Gastrocnemius medialis (tissue), 4 donors: ENCODE data around the gene GPR119. TPM values are rescaled to one million over a fixed set of nuclear protein-coding genes. Genes with fewer than 3 reads are reported as not detected.
"Not testable (repeated sequence)": the region's sequence is repeated elsewhere in the genome, so short reads cannot be mapped to it uniquely, and the experiment has no call there.

Experiments
- ATAC-seq, 2 donors: fragments of 150-250 bp; one replicate each; pipeline ENCODE4 v1.9.1; 2016
- DNase-seq, 2 donors: peaks; one replicate each; pipeline ENCODE4 v3.0.0-alpha.2; 2019
- H3K27ac ChIP-seq, 4 donors: fragments of 200-600 bp; sonication (generic); 1 replicate in 1 of 4; 2 replicates in 3 of 4; pipeline ENCODE4 v1.5.1; 2016 to 2018; ENCODE audit warnings: mild to moderate bottlenecking in 2 of 4, moderate library complexity in 1 of 4
- H3K27me3 ChIP-seq, 3 donors: fragments of 200-600 bp; sonication (generic) in 2 of 3; 1 replicate in 1 of 3; 2 replicates in 2 of 3; pipeline versions ENCODE4 v1.5.1 to v1.6.0; 2016 to 2019; ENCODE audit warnings: mild to moderate bottlenecking in 1 of 3, moderate library complexity in 1 of 3
- H3K36me3 ChIP-seq, 2 donors: fragments of 200-600 bp; sonication (generic) in 1 of 2; one replicate each; pipeline ENCODE4 v1.5.1; 2017 to 2018
- H3K4me1 ChIP-seq, 2 donors: fragments of 200-600 bp; sonication (generic) in 1 of 2; one replicate each; pipeline ENCODE4 v1.5.1; 2016 to 2017; ENCODE audit warnings: mild to moderate bottlenecking in 2 of 2
- H3K4me3 ChIP-seq, 4 donors: fragments of 200-600 bp; sonication (generic) in 3 of 4; 1 replicate in 1 of 4; 2 replicates in 3 of 4; pipeline ENCODE4 v1.5.1; 2016 to 2019; ENCODE audit warnings: mild to moderate bottlenecking in 2 of 4
- H3K9me3 ChIP-seq, 3 donors: fragments of 200-600 bp; sonication (generic) in 2 of 3; 1 replicate in 1 of 3; 2 replicates in 2 of 3; pipeline ENCODE4 v1.5.1; 2016 to 2019
- CTCF ChIP-seq, 5 experiments: fragments of 450-650 bp in 3 of 5; fragments of 200-600 bp in 2 of 5; sonication (generic) in 2 of 5; IDR thresholded peaks in 4 of 5; conservative IDR thresholded peaks in 1 of 5; 1 replicate in 4 of 5; 2 replicates in 1 of 5; pipeline ENCODE4 v1.5.1; 2016 to 2019; ENCODE audit warnings: antibody characterized with exemption in 5 of 5, mild to moderate bottlenecking in 3 of 5, moderate library complexity in 3 of 5
- POLR2A ChIP-seq, 2 donors: fragments of 450-650 bp; IDR thresholded peaks; one replicate each; pipeline ENCODE4 v1.6.1; 2017; ENCODE audit warnings: antibody characterized with exemption in 2 of 2, mild to moderate bottlenecking in 2 of 2, moderate library complexity in 2 of 2
- in situ Hi-C, 4 donors: fragments of 200-750 bp; cut with MboI; loops; one replicate each; pipeline versions ENCODE4 v1.15.0 to v1.8.0; 2017; ENCODE audit warnings: low sequenced_read_pairs in 4 of 4
- intact Hi-C: fragments of 100-400 bp; cut with DNase I; formaldehyde crosslinking; loops from one replicate; pipeline ENCODE4 v1.15.1; 2023; ENCODE audit warnings: low total_unique reads
- total RNA-seq, 4 donors: library from RNA; depleted of rRNA; stranded (reverse); fragments of >200 nt; gene quantifications; one replicate each; pipeline versions ENCODE4 v1.1.0 to v1.2.3, GENCODE V29; 2016

Gene GPR119
- not detected for total RNA-seq

- no peak for DNase-seq
- H3K9me3 ChIP-seq, result no peaks in the 10 kb centered on the region
- H3K36me3 ChIP-seq, result no peaks in the 10 kb centered on the region
- H3K27ac ChIP-seq, result no peak within 1 kb of the TSS
- intact Hi-C loops (no loop called here), in situ Hi-C loops (loop anchor here in 1 of 4 donors (25.0 kb wide), 1 partner anchor 527 kb away; the partner anchor contains the start of gene ENOX2)
- H3K4me1 ChIP-seq, result no peaks in the 10 kb centered on the region
- TF ChIP-seq POLR2A (IDR thresholded peaks at IDR 0.05) (no peak), CTCF (IDR thresholded peaks at IDR 0.05 in 4 of 5, conservative IDR thresholded peaks at IDR 0.05 in 1 of 5) (no peak)
- no peak within 1 kb of the TSS for H3K4me3 ChIP-seq
- H3K27me3 ChIP-seq, result no peaks in the 10 kb centered on the region
- ATAC-seq, result no peak
Observed at GRCh38 chrX:130385520-130385919, at the start of gene GPR119. TSS of gene GPR119 (minus strand) at chrX:130385674. CDS start at chrX:130385447, 227 bp downstream.

GRCh38 chrX:130429236-130429635 is 43.8 kb upstream of the GPR119 start:
- ATAC-seq, H3K4me3 ChIP-seq, H3K27me3 ChIP-seq, H3K36me3 ChIP-seq, DNase-seq, H3K4me1 ChIP-seq, intact Hi-C loops, H3K27ac ChIP-seq, H3K9me3 ChIP-seq, in situ Hi-C loops: not testable (repeated sequence)

- DNase-seq (no peak), ATAC-seq (no peak)
- Histone ChIP-seq H3K36me3 (no peaks in the 10 kb centered on the region), H3K9me3 (no peaks in the 10 kb centered on the region), H3K27me3 (no peaks in the 10 kb centered on the region), H3K4me1 (no peaks in the 10 kb centered on the region), H3K4me3 (no peak overlapping the region), H3K27ac (no peak overlapping the region)
- intact Hi-C loops (no loop called here), in situ Hi-C loops (no loop called here)
- TF ChIP-seq POLR2A (IDR thresholded peaks at IDR 0.05) (no peak), CTCF (IDR thresholded peaks at IDR 0.05 in 4 of 5, conservative IDR thresholded peaks at IDR 0.05 in 1 of 5) (no peak)
Observed at GRCh38 chrX:130426531-130426930, 41.1 kb upstream of the GPR119 start.

- Histone ChIP-seq H3K27ac (no peak overlapping the region), H3K27me3 (no peaks in the 10 kb centered on the region), H3K4me3 (no peak overlapping the region), H3K4me1 (no peaks in the 10 kb centered on the region), H3K9me3 (no peaks in the 10 kb centered on the region), H3K36me3 (no peaks in the 10 kb centered on the region)
- intact Hi-C loops, result no loop called here
- ATAC-seq (no peak), DNase-seq (no peak)
- in situ Hi-C loops, result no loop called here
- TF ChIP-seq CTCF (IDR thresholded peaks at IDR 0.05 in 4 of 5, conservative IDR thresholded peaks at IDR 0.05 in 1 of 5) (no peak), POLR2A (IDR thresholded peaks at IDR 0.05) (no peak)
Observed at GRCh38 chrX:130419263-130419662, 33.8 kb upstream of the GPR119 start.

- H3K4me1 ChIP-seq, result no peaks in the 10 kb centered on the region
- no peak for DNase-seq
- no peaks in the 10 kb centered on the region for H3K36me3 ChIP-seq
- TF ChIP-seq POLR2A (IDR thresholded peaks at IDR 0.05), result no peak
- TF ChIP-seq CTCF (IDR thresholded peaks at IDR 0.05 in 4 of 5, conservative IDR thresholded peaks at IDR 0.05 in 1 of 5), result no peak
- in situ Hi-C loops, result no loop called here
- no peak for ATAC-seq
- no peaks in the 10 kb centered on the region for H3K27me3 ChIP-seq
- intact Hi-C loops, result no loop called here
- no peak overlapping the region for H3K27ac ChIP-seq
- H3K4me3 ChIP-seq, result no peak overlapping the region
- H3K9me3 ChIP-seq, result no peaks in the 10 kb centered on the region
Observed at GRCh38 chrX:130418740-130419139, 33.3 kb upstream of the GPR119 start.
